GM18507 (cell line): ENCODE results near the gene PKP3.
A peak's percentile ranks its signal among the peaks of the same experiment; 100 is the strongest.
"Not testable (repeated sequence)": the region's sequence is repeated elsewhere in the genome, so short reads cannot be mapped to it uniquely, and the experiment has no call there.

Experiments used
- DNase-seq: peaks from one replicate; pipeline ENCODE4 v3.0.0; 2011; ENCODE audit warnings: low read depth; ENCODE audit not compliant: insufficient read length; ENCODE audit errors: extremely low spot score
- FAIRE-seq: peaks from 2 replicates; lab custom pipeline; 2011; peaks lifted over from hg19 to GRCh38; lab: Jason Lieb, UNC

PKP3 gene, protein sequence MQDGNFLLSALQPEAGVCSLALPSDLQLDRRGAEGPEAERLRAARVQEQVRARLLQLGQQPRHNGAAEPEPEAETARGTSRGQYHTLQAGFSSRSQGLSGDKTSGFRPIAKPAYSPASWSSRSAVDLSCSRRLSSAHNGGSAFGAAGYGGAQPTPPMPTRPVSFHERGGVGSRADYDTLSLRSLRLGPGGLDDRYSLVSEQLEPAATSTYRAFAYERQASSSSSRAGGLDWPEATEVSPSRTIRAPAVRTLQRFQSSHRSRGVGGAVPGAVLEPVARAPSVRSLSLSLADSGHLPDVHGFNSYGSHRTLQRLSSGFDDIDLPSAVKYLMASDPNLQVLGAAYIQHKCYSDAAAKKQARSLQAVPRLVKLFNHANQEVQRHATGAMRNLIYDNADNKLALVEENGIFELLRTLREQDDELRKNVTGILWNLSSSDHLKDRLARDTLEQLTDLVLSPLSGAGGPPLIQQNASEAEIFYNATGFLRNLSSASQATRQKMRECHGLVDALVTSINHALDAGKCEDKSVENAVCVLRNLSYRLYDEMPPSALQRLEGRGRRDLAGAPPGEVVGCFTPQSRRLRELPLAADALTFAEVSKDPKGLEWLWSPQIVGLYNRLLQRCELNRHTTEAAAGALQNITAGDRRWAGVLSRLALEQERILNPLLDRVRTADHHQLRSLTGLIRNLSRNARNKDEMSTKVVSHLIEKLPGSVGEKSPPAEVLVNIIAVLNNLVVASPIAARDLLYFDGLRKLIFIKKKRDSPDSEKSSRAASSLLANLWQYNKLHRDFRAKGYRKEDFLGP

DNA sequence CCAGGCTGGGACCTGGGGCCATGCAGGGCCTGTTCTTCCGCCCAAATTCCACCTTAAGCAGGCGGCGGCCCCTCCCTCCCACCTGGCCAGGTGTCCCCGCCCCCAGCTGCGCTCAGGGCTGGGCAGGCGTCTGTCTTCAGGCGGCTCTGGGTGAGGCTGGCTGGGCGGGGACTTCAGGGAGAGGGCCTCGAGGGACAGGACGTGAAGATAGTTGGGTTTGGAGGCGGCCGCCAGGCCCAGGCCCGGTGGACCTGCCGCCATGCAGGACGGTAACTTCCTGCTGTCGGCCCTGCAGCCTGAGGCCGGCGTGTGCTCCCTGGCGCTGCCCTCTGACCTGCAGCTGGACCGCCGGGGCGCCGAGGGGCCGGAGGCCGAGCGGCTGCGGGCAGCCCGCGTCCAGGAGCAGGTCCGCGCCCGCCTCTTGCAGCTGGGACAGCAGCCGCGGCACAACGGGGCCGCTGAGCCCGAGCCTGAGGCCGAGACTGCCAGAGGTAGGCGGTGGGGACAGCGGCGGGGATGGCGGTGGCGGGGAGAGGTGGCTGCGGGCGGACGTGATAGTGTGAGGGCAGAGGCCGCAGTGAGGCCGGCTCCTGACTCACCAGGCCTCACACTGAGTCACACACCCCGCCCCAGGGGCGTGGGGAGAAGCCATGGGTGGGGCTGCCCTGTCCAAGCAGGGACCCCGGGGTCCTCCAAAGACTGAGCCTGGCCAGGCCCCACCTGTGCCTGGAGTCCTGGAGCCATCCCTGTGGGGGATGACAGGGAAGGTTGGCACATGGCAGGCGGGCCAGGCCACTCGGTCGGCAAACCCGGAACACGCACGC lies at the start of gene PKP3:
Gene PKP3 (plus strand): TSS at position 176 of the 824 bp plus-strand sequence. CDS start 84 bp downstream, at position 260.
- no peak for FAIRE-seq
- DNase-seq: no peak

DNA sequence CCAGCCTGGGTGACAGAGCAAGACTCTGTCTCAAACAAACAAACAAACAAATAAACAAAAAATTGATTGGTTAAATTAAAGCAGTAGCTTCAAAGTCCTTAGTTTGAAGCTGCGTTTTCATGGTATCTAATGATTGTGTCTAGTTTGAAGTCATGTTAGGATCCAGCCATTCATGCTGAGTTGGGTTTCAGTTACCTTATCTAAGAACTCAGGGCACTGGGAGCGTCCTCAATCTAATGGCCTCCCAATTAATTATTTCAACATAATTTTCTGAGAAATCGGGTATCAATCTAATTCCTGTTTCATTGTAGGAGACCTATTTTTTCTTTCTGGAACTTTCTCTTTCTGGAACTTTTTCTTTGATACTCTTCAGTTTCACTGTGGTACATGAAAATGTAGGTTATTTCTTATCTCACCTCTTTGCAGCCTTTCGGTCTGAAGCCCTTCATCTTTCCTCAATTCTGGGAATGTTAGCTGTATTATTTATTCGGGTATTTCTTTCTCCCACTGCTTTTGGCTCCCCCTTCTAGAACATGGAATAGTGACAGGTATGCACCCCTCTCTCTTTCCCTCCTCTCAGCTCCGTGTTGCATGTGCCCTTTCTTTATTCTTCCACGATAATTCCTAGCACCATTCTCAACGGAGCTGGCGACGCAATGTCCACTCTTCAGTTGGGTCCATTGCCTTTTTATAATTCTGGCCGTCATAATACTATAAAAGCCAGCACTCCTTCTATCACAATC lies 49.0 kb upstream of the PKP3 start:
- FAIRE-seq (no peak), DNase-seq (no peak)

DNA sequence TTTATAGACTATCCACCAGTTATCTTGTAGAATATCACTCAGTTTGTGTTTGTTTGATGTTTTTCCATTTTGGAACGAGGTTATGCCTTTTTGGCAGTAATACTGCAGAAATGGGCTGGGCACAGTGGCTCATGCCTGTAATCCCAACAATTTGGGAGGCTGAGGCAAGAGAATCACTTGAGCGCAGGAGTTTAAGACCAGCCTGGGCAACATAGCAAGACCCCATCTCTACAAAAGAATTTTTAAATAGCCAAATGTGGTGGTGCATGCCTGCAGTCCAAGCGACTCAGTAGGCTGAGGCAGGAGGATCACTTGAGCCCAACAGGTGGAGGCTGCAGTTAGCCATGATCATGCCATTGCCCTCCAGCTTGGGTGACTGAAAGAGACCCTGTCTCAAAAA lies 47.5 kb upstream of the PKP3 start:
- no peak for FAIRE-seq
- no peak for DNase-seq

DNA sequence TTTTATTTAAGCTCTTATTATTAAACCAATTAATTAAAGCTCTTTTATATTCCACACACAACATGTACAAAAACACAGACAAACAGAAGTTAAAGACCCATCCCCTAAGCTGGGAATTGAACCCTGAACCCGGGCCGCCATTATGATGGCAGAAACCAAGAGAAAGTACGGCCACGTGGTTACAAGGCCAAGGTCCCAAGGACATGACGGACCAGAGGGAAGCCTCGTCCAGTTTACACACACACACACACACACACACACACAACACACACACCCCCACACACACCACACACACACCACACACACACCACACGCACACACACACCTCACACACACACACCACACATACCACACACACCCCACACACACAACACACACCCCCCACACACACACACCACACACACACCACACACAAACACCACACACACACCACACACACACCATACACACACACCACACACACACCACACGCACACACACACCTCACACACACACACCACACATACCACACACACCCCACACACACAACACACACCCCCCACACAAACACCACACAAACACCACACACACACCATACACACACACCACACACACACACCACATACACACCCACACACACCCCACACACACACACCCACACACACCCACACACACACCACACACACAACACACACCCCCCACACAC lies 44.6 kb upstream of the PKP3 start:
- DNase-seq: not testable (repeated sequence)
- peak; percentile 47 for FAIRE-seq

DNA sequence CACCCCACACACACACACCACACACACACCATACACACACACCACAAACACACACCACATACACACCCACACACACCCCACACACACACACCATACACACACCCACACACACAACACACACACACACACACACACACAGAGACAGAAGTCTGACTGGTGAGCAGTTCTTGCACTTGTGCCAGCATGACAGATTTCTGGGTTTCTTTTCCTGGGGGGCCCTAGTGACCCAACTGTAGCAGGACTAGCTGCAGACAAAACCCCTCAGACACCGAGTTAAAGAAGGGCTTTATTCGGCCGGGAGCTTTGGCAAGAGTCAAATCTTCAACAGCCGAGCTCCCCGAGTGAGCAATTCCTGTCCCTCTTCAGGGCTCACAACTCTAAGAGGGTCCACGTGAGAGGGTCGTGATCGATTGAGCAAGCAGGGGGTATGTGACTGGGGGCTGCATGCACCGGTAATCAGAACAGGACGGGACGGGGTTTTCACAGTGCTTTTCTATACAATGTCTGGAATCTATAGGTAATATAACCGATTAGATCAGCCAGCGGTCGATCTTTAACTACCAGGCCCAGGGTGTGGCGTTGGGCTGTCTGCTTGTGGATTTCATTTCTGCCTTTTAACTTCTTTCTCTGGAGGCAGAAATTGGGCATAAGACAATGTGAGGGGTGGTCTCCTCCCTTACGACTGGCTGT lies 43.8 kb upstream of the PKP3 start:
- not testable (repeated sequence) for DNase-seq, FAIRE-seq

DNA sequence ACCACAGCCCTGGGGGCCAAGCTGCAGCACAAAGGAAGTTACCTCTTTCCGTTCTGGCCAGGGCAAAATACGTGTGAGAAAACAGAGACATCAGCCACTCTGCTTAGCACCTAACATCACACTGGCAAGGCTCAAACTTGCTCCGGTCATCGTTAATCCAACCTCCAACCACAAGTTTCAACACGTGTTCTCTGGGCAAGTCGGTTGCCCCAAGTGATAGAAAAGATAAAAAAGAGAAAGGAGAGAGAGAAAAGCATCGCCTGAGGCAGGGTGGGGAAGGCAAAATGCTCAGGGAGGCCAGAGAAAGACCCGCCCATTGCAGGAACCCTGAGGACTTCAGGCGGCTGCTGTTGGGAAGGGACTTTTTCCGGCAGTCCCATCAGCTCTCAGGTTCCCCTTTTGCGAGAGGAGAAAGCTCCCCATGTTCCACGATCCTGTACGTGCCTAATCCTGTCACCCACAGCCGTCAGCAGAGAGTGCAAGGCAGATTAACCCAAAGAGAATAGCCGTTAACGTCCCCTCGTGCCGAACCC lies 43.2 kb upstream of the PKP3 start:
- DNase-seq (no peak), FAIRE-seq (peak; percentile 86)

DNA sequence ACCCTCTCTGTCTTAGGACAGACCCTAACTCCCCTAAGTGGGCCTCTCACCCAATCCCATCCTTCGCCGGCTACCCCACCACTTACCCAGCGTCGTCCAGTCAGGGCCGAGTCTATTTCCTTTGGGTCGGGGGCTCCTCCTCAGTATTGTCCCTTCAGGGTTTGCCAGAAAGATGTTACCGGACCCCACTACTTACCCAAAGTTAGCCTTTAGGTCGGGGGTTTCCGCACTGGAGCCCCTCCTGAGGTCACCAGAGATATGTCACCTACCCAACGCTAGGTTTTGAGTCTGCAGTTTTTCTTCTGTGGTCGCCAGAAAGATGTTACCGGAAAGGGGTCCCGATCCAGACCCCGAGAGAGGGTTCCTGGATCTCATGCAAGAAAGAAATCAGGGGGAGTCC lies 42.6 kb upstream of the PKP3 start:
- FAIRE-seq (no peak), DNase-seq (no peak)

DNA sequence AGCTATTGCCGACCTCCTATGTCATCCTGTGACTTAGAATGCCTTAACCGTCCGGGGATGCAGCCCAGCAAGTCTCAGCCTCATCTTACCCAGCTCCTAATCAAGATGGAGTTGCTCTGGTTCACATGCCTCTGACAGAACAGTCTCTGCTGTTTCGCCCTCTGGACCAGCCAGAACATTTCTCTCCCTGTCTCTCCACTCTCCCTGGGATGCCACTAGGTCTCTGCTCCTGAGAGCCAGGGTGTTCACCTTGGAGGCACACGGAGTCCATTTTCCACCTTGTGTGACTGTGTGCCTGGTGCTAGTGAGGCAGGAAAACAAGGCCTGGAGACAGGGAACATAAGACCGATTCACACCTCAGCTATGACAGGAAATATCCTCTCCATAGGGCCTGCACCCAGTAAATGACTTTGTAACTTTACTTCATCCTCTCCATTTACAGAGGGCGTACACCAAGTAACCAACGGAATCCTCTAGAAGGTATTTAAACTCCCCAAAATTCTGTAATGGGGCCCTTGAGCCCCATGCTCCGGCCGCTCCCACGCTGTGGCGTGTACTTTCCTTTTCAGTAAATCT lies 41.5 kb upstream of the PKP3 start:
- FAIRE-seq: no peak
- DNase-seq: no peak

DNA sequence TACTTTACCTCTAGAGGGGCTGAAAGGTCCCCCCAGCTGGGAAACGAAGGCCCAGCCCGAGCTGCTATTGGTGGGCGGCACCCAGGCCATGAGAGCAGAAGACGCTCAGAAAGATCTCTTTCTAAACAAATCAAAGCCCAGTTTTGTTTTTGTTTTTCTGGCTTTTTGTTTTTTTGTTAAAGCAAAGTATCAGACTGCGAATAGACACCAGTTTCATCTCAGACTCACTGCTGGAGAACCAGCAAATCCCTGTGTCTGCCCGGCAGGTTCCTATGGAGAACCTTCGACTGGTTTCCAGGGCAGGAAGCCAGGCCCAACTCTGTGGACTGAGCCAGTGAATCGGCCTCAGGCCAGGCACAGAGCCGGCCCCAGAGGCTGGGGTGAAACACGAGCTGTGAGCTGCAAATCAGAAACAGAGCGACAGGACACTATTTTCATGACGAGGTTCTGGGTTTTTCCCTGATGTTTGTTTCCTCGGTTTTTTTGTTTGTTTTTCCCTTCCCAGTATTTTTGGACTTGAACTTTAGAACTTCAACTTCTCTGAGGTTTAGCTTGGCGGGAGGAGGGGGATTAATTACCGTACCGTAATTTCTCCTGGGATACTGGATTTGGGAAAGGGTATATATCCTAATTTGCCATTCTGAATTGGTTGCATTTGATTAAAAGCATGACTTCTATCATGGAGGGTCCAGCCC lies 40.7 kb upstream of the PKP3 start:
- FAIRE-seq: no peak

DNA sequence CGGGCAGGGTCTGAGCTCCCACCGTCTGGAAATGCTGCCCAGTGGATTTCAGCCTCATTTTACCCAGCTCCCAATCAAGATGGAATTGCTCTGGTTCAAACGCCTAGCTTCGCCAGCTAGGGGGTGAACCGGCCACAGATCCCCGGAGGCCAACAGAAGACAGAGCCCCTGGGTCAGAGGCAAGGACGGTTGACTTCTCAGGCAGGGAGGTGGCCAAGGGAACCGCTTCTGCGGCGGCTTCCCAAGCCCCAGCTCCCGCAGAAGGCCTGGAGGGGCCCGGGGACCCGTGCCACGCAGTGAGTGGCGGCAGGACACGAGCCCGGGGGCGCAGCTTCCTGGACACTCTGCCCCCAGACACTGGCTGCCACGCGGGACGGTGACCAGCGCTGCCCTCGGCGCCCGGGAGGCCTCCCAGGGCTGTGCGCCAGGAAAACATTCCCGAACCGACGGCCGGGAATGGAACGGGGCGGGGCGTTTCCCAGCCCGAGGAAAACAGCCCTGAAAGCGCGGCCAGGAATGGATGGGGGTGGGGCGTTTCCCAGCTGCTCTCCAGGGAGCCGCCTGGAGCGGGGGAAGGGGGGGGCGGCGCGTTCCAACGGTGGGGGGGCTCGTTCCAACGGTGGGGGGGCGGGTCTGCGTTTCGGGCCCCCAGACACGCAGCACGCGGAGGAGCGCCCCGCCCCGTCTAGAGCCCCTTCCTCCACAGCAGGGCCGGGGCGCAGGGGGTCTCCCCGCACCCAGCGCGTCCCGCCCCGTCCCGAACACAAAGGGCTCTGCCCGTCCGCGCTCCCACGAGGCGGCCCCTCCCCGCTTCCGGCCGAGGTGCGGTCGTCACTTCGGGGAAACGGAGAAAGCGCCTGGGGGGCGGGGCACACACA lies 38.2 kb upstream of the PKP3 start:
- DNase-seq: peak; percentile 75
- peak; percentile 39 for FAIRE-seq

More for the DNA sequence above, 40.7 kb upstream of the PKP3 start:
- no peak for DNase-seq

DNA sequence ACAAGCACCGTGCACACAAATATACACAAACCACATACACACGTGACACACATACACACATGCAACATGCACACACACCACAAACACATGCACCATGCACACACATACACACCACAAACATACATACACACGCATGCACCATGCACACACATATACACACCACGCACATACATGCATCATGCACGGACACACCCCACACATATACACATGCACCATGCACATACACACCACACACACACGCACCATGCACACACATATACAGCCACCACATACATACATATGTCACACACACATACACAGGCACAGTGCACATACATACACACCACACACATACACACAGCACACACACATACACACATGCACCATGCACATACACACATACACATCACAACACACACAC lies 37.4 kb upstream of the PKP3 start:
- no peak for FAIRE-seq
- no peak for DNase-seq

DNA sequence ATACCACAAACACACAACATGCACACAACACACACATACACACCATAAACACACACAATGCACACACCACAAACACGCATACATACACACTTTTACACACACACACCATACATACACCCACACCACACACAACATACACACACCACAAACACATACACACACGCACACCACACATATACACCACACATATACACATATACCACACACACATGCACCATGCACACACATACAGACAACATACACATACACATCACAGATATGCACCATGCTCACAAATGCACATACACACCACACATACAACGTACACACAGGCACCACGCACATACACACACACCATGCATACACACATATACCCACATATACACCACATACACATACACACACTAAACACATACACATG lies 36.4 kb upstream of the PKP3 start:
- no peak for FAIRE-seq
- DNase-seq: no peak

DNA sequence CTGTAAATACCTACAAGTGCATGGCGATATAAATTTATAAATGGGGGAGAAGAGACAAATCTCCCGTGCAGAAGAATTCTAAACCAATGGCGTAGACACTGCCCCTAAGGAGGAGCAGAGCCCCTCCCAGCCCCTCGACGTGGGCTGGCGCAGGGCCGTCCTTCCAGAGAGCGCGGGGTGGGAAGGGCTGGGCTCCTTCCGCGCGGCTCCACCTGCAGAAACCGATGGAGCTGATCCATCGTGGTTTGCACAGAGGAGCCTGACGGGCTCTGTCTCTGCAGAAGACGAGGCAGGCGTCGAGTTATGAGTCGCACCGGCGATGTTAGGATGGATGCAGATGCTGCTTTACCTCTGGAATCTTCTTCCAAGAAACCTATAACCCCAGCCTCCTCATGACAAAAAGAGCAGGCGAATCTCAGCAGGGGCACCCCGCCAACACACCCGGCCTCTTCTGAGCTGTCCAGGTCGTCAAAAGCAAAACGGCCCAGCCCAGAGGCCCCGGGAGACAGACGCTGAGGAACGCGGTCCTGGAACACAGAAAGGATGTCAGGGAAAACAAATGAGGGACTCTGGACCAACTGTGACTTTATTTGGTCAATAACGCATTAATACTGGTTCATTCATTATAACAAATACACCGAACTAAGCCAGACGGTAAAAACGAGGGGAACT lies 35.7 kb upstream of the PKP3 start:
- DNase-seq: no peak
- FAIRE-seq: no peak

DNA sequence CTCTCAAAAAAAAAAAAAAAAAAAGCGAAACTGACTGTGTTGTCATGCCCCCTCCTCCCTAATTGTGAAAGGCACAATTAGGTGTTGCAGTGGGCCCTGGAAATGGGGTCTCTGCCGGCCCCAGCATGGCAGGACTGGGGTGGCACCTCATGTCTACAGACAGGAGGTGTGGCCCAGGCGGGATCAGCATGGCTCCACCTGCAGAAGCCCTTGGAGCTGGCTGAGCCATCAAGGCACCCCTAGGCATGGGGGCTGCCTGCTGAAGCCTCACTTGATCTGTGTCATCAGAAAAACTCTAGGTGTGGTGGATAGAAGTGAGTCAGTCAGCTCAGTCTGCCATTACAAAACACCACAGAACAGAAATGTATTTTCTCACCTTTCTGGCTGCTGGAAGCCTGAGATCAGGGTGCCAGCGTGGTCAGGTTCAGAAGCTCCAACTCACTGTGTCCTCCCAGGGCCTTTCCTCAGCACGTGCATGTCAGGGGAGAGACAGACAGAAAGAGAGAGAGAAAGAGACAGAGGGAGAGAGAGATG lies 34.8 kb upstream of the PKP3 start:
- FAIRE-seq (no peak), DNase-seq (no peak)
